Measurements from ENCODE around the gene FOXN3.

The FOXN3 gene

DNA sequence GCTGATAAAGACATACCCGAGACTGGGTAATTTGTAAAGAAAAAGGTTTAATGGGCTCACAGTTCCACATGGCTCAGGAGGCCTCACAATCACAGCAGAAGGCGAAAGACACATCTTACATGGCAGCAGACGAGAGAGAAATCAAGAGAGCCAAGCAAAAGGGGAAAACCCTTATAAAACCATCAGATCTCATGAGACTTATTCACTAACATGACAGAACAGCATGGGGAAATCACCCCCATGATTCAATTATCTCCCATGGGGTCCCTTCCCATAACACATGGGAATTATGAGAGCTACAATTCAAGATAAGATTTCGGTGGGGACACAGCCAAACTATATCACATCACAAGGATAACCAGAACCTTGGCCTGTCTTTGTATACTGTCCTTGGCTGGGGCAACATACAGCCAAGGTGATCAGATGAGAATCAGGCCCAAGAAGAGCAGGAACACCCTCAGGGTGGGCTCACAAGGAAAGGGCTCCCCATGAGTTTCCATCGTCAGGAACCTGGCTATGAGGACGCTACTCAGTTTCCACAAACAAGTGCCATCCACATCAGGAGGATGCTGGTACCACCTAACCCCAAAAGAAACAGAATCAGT lies 152.7 kb downstream of the FOXN3 start:
- no peaks in the 10 kb centered on the region for H3K36me3 ChIP-seq
- no peak for DNase-seq
- no peak overlapping the region for H3K4me3 ChIP-seq
- no peaks in the 10 kb centered on the region for H3K27me3 ChIP-seq
- peaks cover 0 to 91% (median 28%) of the 10 kb centered on the region in 4 donors for H3K4me1 ChIP-seq
- TF ChIP-seq, protein P1, sequence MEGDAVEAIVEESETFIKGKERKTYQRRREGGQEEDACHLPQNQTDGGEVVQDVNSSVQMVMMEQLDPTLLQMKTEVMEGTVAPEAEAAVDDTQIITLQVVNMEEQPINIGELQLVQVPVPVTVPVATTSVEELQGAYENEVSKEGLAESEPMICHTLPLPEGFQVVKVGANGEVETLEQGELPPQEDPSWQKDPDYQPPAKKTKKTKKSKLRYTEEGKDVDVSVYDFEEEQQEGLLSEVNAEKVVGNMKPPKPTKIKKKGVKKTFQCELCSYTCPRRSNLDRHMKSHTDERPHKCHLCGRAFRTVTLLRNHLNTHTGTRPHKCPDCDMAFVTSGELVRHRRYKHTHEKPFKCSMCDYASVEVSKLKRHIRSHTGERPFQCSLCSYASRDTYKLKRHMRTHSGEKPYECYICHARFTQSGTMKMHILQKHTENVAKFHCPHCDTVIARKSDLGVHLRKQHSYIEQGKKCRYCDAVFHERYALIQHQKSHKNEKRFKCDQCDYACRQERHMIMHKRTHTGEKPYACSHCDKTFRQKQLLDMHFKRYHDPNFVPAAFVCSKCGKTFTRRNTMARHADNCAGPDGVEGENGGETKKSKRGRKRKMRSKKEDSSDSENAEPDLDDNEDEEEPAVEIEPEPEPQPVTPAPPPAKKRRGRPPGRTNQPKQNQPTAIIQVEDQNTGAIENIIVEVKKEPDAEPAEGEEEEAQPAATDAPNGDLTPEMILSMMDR (IDR thresholded peaks at IDR 0.05), result no peak
- intact Hi-C loops (cut with DNase I; ENCODE audit: low total_unique reads), result no loop called here
- peak overlapping the region; percentile 74 to 80 for H3K27ac ChIP-seq
- no peaks in the 10 kb centered on the region for H3K9me3 ChIP-seq

DNA sequence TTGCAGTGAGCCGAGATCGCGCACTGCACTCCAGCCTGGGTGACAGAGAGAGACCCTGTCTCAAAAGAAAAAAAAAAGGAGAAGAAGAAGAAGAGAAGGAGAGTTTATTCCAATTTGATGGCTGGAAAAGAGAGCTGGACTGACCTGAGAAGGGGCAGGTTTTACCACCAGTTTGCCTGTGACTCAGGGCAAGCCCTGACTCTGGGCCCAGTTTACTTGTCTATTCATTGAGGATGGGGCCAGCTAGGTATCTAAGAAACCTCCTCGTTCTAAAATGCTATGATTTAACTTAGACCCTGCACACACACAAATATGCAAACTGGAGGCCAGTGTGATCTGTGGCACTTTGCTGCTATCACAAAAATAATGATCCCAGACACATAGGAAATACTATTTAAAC lies 155.0 kb downstream of the FOXN3 start:
- no peak overlapping the region for H3K4me3 ChIP-seq
- intact Hi-C loops (cut with DNase I; ENCODE audit: low total_unique reads), result no loop called here
- H3K4me1 ChIP-seq, result peaks cover 0 to 69% (median 10%) of the 10 kb centered on the region in 4 donors
- H3K27me3 ChIP-seq, result no peaks in the 10 kb centered on the region
- no peaks in the 10 kb centered on the region for H3K9me3 ChIP-seq
- H3K36me3 ChIP-seq, result no peaks in the 10 kb centered on the region
- TF ChIP-seq, protein P1 (IDR thresholded peaks at IDR 0.05), result no peak
- DNase-seq, result no peak
- peak overlapping the region; percentile 29 to 80 for H3K27ac ChIP-seq

DNA sequence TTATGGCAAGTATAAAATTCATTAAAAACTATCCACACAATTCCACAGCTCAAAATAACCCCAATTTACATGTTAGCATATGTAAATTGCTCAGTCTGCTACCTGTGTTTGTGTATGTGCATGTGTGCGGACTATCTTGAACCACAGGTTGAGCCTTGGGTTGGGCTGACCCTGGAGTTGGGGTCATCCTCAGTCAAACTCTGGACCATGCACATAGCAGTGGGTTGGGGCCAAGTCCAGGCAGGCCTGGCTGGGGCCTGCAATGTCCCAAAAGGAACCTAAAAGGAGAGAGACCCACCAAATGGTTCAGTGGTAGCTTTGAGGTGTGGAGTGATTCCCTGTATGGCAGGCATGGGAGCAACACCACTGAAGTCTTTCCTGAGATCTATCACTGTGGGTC lies 156.1 kb downstream of the FOXN3 start:
- H3K27ac ChIP-seq, result peak overlapping the region in 1 of 2 donors; percentile 80
- no peaks in the 10 kb centered on the region for H3K27me3 ChIP-seq
- intact Hi-C loops (cut with DNase I; ENCODE audit: low total_unique reads), result no loop called here
- TF ChIP-seq, protein P1 (IDR thresholded peaks at IDR 0.05), result no peak
- peaks cover 0 to 69% (median 16%) of the 10 kb centered on the region in 4 donors for H3K4me1 ChIP-seq
- no peak overlapping the region for H3K4me3 ChIP-seq
- H3K9me3 ChIP-seq, result no peaks in the 10 kb centered on the region
- H3K36me3 ChIP-seq, result no peaks in the 10 kb centered on the region
- DNase-seq, result no peak

DNA sequence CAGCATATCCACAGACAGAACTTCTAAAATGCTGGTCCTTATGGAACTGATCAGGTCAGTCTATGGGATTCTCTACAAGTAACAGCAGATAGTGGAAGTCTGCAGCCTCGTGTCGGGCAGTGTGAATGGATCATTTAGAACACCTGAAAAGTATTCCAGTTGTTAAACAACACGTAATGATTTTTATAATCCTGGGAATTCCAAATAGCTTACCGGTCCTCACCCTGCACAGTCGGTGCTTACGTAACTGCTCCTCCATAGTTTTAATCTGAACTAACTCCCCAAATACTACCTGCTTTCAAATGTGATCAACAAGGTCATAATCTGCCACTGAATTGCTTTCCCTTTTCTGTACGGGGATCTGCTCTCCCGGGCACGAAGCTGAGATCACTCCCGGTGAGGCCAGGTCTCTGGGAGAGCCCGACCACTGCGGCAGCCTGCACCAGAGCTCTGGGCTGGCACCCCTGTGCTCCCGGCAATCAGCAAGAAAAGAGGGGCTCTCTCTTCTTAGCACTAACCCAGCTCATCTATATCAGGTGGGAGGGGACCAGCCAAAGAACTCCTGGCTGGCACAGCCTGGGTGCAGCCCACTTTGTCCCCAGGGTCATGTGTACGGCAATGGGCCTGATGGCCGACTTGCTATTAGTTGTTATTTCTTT lies 157.0 kb downstream of the FOXN3 start:
- H3K36me3 ChIP-seq, result no peaks in the 10 kb centered on the region
- no peak overlapping the region for H3K4me3 ChIP-seq
- no peaks in the 10 kb centered on the region for H3K27me3 ChIP-seq
- intact Hi-C loops (cut with DNase I; ENCODE audit: low total_unique reads), result no loop called here
- TF ChIP-seq, protein P1 (IDR thresholded peaks at IDR 0.05), result no peak
- DNase-seq, result no peak
- H3K27ac ChIP-seq, result peak overlapping the region; percentile 24 to 49
- no peaks in the 10 kb centered on the region for H3K9me3 ChIP-seq
- peaks cover 0 to 67% (median 18%) of the 10 kb centered on the region in 4 donors for H3K4me1 ChIP-seq

DNA sequence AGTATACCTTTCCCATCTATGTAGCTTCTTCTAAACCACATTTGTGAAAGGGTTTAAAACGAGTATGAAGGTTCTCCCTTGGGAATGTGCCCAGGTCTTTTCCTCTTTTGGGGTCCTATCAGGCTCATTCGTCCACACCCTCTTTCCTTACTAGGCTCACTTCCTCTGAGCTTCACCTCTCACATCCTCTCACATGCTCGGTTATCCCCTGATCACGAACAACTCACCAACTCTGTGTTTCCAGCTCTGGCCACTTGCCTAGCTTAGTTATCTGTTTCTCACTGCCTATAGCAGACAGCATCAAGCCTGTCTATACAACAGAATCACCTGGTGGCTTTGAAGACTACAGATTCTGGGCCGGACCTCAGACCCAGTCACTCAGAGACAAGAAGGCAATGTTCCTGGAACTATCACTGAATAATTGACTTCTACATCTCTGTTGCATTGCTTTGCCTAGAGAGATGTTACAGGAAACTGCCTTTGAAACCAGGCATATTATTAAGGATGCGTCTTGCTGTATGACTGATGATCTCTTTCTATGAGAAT lies 158.2 kb downstream of the FOXN3 start:
- intact Hi-C loops (cut with DNase I; ENCODE audit: low total_unique reads), result no loop called here
- TF ChIP-seq, protein P1 (IDR thresholded peaks at IDR 0.05), result no peak
- no peaks in the 10 kb centered on the region for H3K9me3 ChIP-seq
- H3K27ac ChIP-seq, result no peak overlapping the region
- H3K36me3 ChIP-seq, result no peaks in the 10 kb centered on the region
- H3K4me3 ChIP-seq, result no peak overlapping the region
- H3K27me3 ChIP-seq, result no peaks in the 10 kb centered on the region
- DNase-seq, result no peak
- peaks cover 0 to 67% (median 20%) of the 10 kb centered on the region in 4 donors for H3K4me1 ChIP-seq
